Bronchial epithelial cell (primary cell): ENCODE data around the gene MMP24. TPM values are rescaled to one million over a fixed set of nuclear protein-coding genes. Genes with fewer than 3 reads are reported as not detected.
A peak's percentile ranks its signal among the peaks of the same experiment; 100 is the strongest.

Experiments used
- DNase-seq: peaks from one replicate; pipeline ENCODE4 v3.0.0-alpha.2; 2010; ENCODE audit warnings: low read depth
- FAIRE-seq: peaks from 2 replicates; lab custom pipeline; 2011; peaks lifted over from hg19 to GRCh38; lab: Jason Lieb, UNC
- H3K27me3 ChIP-seq: 2 replicates; pipeline ENCODE4 v1.5.1; 2011; ENCODE audit warnings: low read length; ENCODE audit not compliant: control insufficient read depth, insufficient read depth
- H3K36me3 ChIP-seq: 2 replicates; pipeline ENCODE4 v1.5.1; 2011; ENCODE audit warnings: low read length; ENCODE audit not compliant: control insufficient read depth, insufficient read depth
- H3K4me3 ChIP-seq: 2 replicates; pipeline ENCODE4 v1.5.1; 2011; ENCODE audit warnings: mild to moderate bottlenecking, low read depth, low read length, control low read depth
- CTCF ChIP-seq: IDR thresholded peaks from 2 replicates; pipeline ENCODE4 v1.5.1; 2011; ENCODE audit warnings: mild to moderate bottlenecking, moderate library complexity, low read length, control low read depth, inconsistent platforms; ENCODE audit not compliant: insufficient read depth, severe bottlenecking
- total RNA-seq: library from RNA; depleted of rRNA; stranded (reverse); fragments of >200 nt; gene quantifications from 2 replicates; pipeline ENCODE4 v1.2.1, GENCODE V29; 2014

MMP24 gene
- total RNA-seq, 1 donor from 2014 or later, result not detected

GRCh38 chr20:35317416-35318210 lies 91.1 kb downstream of the MMP24 start:
- DNase-seq (no peak), FAIRE-seq (no peak)
- Histone ChIP-seq H3K4me3 (no peak overlapping the region), H3K27me3 (no peaks in the 10 kb centered on the region), H3K36me3 (no peaks in the 10 kb centered on the region)
- TF ChIP-seq CTCF, result no peak

- no peak for TF ChIP-seq CTCF
- no peak overlapping the region for H3K4me3 ChIP-seq
- no peaks in the 10 kb centered on the region for H3K27me3 ChIP-seq
- peak; percentile 99 for DNase-seq
- no peaks in the 10 kb centered on the region for H3K36me3 ChIP-seq
- FAIRE-seq, result peak; percentile 96
Observed at GRCh38 chr20:35318502-35319157, 92.1 kb downstream of the MMP24 start.

DNA sequence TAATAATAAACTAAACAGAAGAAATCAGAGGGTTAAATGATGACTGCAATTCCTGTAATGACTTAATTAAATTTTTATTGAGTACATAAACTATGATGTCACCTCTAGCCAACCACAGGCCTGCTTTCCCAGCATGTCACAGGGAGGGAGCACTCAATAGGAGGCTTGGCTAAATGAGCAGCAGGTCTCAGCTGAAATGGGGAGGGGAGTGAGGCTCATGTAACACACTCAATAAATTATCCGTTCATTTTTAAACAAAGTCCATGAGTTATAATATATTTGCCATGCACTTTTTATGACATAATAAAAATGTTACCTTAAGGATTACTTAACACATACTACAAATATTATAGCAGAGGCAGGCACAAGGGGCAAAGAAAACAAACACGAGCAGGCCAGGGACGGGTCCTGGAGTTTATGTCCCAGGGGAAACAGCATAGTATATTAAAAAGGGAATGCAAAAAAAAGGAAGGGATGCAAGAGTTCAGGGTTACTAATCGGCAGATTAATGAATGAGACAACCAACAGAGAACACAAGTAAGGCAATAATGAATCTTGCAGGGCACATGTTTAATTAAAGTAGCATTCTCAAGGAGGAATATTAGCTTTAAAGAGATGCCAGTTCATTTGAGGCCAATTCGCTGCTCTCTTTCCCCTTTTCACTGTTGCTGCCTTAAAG lies 92.8 kb downstream of the MMP24 start:
- DNase-seq (peak; percentile 56), FAIRE-seq (no peak)
- no peaks in the 10 kb centered on the region for H3K36me3 ChIP-seq
- no peak for TF ChIP-seq CTCF
- no peak overlapping the region for H3K4me3 ChIP-seq
- no peaks in the 10 kb centered on the region for H3K27me3 ChIP-seq

GRCh38 chr20:35319871-35320197 lies 93.3 kb downstream of the MMP24 start:
- no peak for TF ChIP-seq CTCF
- FAIRE-seq (no peak), DNase-seq (peak; percentile 65)
- H3K4me3 ChIP-seq, result no peak overlapping the region
- no peaks in the 10 kb centered on the region for H3K36me3 ChIP-seq
- no peaks in the 10 kb centered on the region for H3K27me3 ChIP-seq

GRCh38 chr20:35320396-35321126 lies 94.1 kb downstream of the MMP24 start:
- TF ChIP-seq CTCF, result no peak
- DNase-seq, result peak; percentile 62
- no peaks in the 10 kb centered on the region for H3K36me3 ChIP-seq
- no peak for FAIRE-seq
- H3K4me3 ChIP-seq, result no peak overlapping the region
- no peaks in the 10 kb centered on the region for H3K27me3 ChIP-seq
